Activated naive CD4-positive, alpha-beta T cell treated with anti-CD3 and anti-CD28 coated beads, Interleukin-2, amount 50 U/mL, for 24 hours (primary cell): ENCODE results near the gene NUDT4.
A peak's percentile ranks its signal among the peaks of the same experiment; 100 is the strongest.
"Not testable (repeated sequence)": the region's sequence is repeated elsewhere in the genome, so short reads cannot be mapped to it uniquely, and the experiment has no call there.

Source experiments
- H3K27ac Mint-ChIP-seq: one replicate; pipeline ENCODE4 v1.8.0; 2021; ENCODE audit warnings: mild to moderate bottlenecking, mixed read lengths
- H3K27me3 Mint-ChIP-seq: one replicate; pipeline ENCODE4 v1.8.0; 2021; ENCODE audit warnings: mixed read lengths
- H3K36me3 Mint-ChIP-seq: one replicate; pipeline ENCODE4 v1.8.0; 2021; ENCODE audit warnings: mixed read lengths
- H3K4me1 Mint-ChIP-seq: one replicate; pipeline ENCODE4 v1.8.0; 2021; ENCODE audit warnings: mixed read lengths
- H3K4me3 Mint-ChIP-seq: one replicate; pipeline ENCODE4 v1.8.0; 2021; ENCODE audit warnings: mild to moderate bottlenecking, mixed read lengths
- H3K9me3 Mint-ChIP-seq: one replicate; pipeline ENCODE4 v1.8.0; 2021; ENCODE audit warnings: mixed read lengths

Gene NUDT4

DNA sequence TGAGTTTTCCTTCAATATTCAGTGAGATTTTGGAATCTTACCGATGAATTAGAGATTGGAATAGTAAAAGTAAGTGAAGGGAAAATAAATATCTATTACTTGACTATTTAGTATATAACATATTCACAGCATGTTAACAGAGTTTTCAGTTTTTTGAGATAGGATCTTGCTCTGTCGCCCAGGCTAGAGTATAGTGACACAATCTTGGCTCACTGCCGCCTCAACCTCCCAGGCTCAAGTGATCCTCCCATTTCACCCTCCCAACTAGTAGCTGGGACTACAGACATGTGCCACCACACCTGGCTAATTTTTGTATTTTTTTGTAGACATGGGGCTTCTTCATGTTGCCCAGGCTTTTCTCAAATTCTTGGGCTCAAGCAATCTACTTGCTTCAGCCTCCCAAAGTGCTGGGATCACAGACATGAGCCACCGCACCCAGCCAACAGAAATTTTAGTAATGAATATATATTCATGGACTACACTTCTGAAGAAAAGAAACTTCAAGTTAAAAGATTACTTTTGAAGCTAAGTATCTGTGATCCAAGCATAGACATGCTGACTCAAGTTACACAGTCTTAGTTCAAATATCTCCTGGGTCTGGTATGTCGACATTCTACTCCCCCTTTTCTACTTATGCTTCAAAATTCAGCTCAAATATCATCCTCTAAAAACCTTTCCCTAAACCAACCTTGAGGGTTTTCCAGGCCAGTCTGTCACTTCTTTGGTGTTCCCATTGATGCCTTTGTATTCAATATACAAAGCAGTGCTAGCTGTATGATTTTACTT, 50.2 kb downstream of the NUDT4 start:
- H3K27me3 Mint-ChIP-seq: no peaks in the 10 kb centered on the region
- peak overlapping the region; percentile 62 for H3K4me3 Mint-ChIP-seq
- H3K27ac Mint-ChIP-seq: peak overlapping the region; percentile 88
- no peaks in the 10 kb centered on the region for H3K9me3 Mint-ChIP-seq
- H3K36me3 Mint-ChIP-seq: peaks cover 3% of the 10 kb centered on the region
- H3K4me1 Mint-ChIP-seq: peaks cover 93% of the 10 kb centered on the region

DNA sequence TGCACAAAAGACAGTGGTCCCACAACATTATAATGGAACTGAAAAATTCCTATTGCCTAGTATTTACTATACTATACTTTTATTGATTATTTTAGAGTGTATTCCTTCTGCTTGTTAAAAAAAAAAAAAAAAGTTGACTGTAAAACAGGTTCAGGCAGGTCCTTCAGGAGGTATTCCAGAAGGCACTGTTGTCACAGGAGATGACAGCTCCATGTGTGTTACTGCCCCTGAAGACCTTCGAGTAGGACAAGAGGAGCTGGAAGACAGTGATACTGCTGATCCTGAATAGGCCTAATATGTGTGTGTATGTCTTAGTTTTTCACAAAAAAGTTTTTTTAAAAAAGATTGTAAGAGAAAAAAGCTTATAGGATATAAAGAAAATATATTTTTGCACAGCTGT, 51.7 kb downstream of the NUDT4 start:
- no peaks in the 10 kb centered on the region for H3K27me3 Mint-ChIP-seq
- no peak overlapping the region for H3K27ac Mint-ChIP-seq
- peaks cover 3% of the 10 kb centered on the region for H3K36me3 Mint-ChIP-seq
- no peaks in the 10 kb centered on the region for H3K9me3 Mint-ChIP-seq
- no peak overlapping the region for H3K4me3 Mint-ChIP-seq
- peaks cover 94% of the 10 kb centered on the region for H3K4me1 Mint-ChIP-seq

DNA sequence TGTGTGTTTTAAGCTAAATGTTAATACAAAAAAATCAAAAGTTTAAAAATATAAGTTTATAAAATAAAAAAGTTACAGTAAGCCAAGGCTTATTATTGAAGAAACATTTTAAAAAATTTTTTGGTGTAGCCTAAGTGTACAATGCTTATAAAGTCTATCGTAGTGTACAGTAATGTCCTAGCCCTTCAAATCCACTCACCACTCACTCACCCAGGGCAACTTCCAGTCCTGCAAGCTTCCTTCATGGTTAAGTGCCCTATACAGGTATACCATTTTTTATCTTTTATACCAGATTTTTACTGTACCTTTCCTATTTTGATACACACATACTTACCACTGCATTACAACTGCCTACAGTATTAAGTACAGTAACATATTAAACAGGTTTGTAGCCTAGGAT, 52.1 kb downstream of the NUDT4 start:
- H3K27ac Mint-ChIP-seq: peak overlapping the region; percentile 82
- no peaks in the 10 kb centered on the region for H3K9me3 Mint-ChIP-seq
- H3K36me3 Mint-ChIP-seq: peaks cover 3% of the 10 kb centered on the region

DNA sequence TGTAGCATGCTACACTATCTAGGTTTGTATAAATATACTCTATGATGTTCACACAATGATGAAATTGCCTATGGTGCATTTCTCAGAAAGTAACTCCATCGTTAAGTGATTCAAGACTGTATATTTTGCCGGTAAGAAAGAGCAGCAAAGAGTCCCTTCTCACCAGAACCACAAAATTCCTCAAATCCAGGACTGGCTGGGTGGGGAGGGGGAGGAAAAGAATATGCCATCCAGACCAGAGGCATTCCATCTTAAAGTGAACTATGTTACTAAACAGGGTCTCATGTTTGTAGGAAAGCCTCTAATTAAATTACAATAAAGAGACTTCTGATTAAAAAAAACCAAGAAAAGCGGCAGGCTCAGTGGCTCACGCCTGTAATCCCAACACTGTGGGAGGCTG, 52.6 kb downstream of the NUDT4 start:
- peaks cover 93% of the 10 kb centered on the region for H3K4me1 Mint-ChIP-seq
- no peaks in the 10 kb centered on the region for H3K9me3 Mint-ChIP-seq
- no peaks in the 10 kb centered on the region for H3K27me3 Mint-ChIP-seq
- peak overlapping the region; percentile 0 for H3K4me3 Mint-ChIP-seq
- peak overlapping the region; percentile 82 for H3K27ac Mint-ChIP-seq
- peaks cover 3% of the 10 kb centered on the region for H3K36me3 Mint-ChIP-seq

More for the DNA sequence above, 52.1 kb downstream of the NUDT4 start:
- Mint-ChIP-seq H3K4me1 (peaks cover 93% of the 10 kb centered on the region), H3K27me3 (no peaks in the 10 kb centered on the region), H3K4me3 (peak overlapping the region; percentile 0)

DNA sequence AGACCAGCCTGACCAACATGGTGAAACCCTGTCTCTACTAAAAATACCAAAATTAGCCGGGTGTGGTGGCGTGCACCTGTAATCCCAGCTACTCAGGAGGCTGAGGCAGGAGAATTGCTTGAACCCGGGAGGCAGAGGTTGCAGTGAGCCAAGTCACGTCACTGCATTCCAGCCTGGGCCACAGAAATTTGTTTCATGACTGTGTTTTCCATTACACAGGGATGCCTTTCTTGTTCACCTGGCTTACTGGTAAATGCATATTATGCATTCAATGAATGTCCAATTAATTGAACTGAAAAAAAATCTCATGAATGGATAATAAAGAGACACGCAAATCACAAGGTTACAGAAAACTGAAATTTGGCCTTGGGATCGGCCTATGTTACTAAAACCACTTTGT, 54.3 kb downstream of the NUDT4 start:
- not testable (repeated sequence) for H3K36me3 Mint-ChIP-seq, H3K9me3 Mint-ChIP-seq, H3K27me3 Mint-ChIP-seq, H3K27ac Mint-ChIP-seq
- H3K4me1 Mint-ChIP-seq: peaks cover 93% of the 10 kb centered on the region
- H3K4me3 Mint-ChIP-seq: peak overlapping the region; percentile 36

DNA sequence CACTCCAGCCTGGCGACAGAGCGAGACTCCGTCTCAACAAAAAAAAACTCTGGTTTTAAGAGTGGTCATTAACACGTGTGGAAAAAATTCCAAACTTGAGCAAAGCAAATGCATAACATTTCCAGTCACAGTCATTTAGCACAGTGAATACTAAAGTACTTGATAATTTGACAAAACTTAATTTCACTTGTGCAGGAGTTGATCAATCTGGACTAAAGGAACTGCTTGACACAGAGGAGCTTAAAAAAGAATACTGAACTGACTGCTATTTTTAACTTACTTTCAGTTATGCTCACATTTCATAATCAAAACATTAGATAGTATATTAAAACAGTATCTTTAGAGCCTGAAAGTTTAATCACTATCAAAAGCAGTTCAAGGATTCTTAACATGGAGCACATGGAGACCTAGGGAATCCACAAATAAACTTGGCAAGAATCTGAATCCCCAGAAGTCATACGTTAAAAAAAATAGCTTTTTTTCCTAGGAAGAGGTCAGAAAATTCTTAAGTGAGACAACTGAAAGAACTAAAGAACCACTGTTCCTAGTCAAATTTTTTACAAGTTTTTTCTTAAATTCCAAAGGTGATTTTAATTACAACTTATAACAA, 56.6 kb downstream of the NUDT4 start:
- Mint-ChIP-seq H3K4me3 (peak overlapping the region; percentile 26), H3K4me1 (peaks cover 93% of the 10 kb centered on the region), H3K27ac (no peak overlapping the region), H3K27me3 (no peaks in the 10 kb centered on the region), H3K9me3 (no peaks in the 10 kb centered on the region), H3K36me3 (peaks cover 4% of the 10 kb centered on the region)

DNA sequence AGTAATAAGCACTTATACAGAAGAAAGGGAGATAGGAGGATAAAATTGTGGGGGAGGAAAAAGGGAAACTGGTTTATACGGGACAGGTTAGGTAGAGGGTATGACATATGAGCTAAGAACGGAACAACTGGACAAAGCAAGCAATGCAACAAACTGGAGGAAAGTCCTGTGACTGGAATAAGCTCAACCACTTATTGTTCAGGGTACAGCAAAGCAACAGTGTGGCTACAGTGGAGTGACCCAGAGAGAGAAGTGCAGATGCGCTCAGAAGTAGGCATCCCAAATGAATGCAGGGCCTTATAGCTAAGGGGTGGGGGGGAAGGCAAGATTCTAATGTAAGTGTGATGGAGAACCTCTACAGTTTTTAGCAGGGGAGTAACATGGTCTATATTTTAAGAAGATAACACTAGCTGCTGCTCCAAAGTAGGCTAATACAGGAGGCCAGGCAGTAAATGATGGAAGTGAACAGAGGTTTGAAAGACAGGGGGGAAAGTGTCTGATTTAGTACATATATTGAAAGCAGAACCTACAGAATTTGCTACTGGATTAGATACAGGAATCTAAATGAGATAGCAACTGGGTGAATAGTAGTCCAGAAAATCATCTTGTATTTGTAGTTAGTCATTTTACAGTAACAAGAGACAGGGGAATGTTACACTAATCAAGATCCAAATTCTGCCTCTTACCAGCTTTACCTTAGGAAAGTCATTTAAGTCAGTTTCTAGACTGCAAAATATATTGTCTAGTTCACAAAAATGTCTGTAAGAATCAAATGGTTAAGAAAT, 60.7 kb downstream of the NUDT4 start:
- H3K27ac Mint-ChIP-seq: peak overlapping the region; percentile 76
- H3K9me3 Mint-ChIP-seq: no peaks in the 10 kb centered on the region
- peaks cover 3% of the 10 kb centered on the region for H3K36me3 Mint-ChIP-seq
- peak overlapping the region; percentile 93 for H3K4me3 Mint-ChIP-seq
- no peaks in the 10 kb centered on the region for H3K27me3 Mint-ChIP-seq
- H3K4me1 Mint-ChIP-seq: peaks cover 82% of the 10 kb centered on the region

DNA sequence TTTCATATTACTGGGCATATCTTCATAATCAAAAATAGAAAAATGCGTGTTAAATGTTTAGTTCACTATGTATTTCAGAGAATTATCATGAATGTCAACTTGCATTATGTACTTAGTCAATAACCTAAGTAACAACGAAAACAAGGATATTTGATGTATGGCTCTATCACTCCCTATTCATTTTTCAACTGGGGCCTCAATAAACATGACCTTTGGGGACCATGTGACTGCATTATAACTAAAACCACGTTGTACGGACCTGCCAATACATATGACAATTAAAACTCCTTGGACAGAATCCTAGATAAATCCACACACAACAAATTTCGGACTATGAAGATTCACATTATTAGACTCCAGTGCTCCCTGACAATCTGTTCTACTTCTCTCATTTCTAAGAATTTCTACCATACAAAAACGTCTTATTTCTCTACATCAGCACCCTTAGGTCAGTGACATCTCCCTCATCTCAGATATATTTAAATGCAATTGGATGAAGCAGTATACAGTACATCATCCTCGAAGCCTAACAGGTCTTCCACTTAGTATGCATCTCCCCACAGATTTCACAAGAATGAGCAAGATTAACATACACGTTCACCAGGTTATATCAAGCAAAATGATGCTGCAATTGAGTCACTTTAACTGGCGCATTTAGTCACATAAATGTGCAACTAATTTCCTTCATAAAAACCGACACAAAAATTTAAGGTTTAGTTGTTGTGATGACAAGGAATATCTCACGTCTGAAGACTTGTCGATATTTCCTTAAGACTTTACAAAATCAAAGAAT, 62.5 kb downstream of the NUDT4 start:
- H3K4me1 Mint-ChIP-seq: peaks cover 65% of the 10 kb centered on the region
- H3K36me3 Mint-ChIP-seq: peaks cover 3% of the 10 kb centered on the region
- no peaks in the 10 kb centered on the region for H3K27me3 Mint-ChIP-seq
- peak overlapping the region; percentile 96 for H3K27ac Mint-ChIP-seq
- no peaks in the 10 kb centered on the region for H3K9me3 Mint-ChIP-seq
- H3K4me3 Mint-ChIP-seq: peak overlapping the region; percentile 93

DNA sequence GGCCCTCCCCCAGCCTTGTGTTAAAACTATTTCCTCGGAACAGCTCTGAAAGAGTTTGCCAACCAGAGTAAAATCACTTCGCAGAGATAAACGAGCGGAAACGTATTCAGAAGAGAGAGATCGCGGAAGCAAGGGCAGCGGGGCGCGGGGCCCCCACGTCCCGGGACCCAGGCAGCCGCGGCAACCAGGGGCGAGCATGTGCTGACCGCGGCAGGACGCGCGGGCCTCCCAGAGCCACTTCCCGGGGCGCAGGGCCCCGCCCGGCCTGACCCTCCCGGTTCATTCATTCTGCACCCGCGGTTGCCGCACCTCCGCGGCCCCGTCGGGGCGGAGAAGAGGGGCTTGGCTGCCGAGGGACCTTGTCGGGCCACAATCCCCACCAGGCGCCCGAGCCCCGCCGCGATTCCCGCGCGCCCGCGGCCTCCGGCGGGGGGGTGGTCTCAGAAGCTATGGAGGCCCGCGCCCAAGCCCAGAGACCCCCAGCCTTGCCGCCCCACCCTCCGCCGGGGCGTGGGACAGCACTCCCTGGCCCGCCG, 63.4 kb downstream of the NUDT4 start:
- H3K4me1 Mint-ChIP-seq: peaks cover 56% of the 10 kb centered on the region
- H3K27me3 Mint-ChIP-seq: no peaks in the 10 kb centered on the region
- H3K36me3 Mint-ChIP-seq: peaks cover 3% of the 10 kb centered on the region
- peak overlapping the region; percentile 96 for H3K27ac Mint-ChIP-seq
- H3K4me3 Mint-ChIP-seq: peak overlapping the region; percentile 93
- H3K9me3 Mint-ChIP-seq: no peaks in the 10 kb centered on the region

DNA sequence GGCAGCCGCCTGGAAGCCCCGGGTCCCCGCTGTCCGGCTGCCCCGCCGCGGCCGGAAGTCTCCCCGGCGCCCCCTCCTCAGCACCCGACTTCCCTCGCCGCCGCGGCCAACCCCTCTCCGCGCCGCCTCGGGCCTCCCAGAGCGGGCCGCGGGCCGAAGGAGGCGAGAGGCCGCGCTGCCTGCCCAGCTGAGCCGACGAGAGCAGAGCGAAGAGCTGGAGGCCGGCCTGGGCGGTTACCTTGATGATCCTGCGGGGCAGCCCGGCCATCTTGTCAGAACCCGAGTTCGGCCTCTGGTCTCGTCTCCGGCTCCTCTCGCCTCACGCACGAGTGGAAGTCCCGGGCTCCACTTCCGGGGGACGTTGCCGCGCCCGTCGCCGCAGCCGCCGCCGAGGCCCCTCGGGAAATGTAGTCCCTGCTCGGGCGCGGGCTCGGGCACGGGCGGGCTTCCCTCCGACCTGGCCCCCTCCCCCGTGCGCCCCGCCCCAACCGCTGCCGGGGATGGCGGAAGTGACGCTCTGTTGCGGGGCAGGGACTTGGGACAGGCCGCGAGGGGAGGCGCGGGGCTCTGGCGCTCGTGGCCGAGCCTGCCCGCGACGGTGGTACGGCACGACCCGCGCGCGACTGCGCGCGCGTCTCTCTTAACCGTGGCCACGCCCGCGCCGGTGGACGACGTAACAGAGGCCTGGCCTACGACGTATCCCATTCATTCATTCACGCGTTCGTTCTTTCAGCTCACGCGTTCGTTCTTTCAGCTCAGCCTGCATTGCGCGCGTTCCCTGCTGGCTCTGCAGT, 64.1 kb downstream of the NUDT4 start, which contains the start of gene UBE2N:
Gene UBE2N, minus strand, starts transcription at position 331 of the 794 bp plus-strand sequence. Its CDS starts 63 bp downstream, at position 268.
- Mint-ChIP-seq H3K27ac (peak within 1 kb of the TSS; percentile 98), H3K4me1 (peaks cover 50% of the 10 kb centered on the region), H3K9me3 (no peaks in the 10 kb centered on the region), H3K27me3 (no peaks in the 10 kb centered on the region), H3K4me3 (peak within 1 kb of the TSS; percentile 95), H3K36me3 (peaks cover 3% of the 10 kb centered on the region)

DNA sequence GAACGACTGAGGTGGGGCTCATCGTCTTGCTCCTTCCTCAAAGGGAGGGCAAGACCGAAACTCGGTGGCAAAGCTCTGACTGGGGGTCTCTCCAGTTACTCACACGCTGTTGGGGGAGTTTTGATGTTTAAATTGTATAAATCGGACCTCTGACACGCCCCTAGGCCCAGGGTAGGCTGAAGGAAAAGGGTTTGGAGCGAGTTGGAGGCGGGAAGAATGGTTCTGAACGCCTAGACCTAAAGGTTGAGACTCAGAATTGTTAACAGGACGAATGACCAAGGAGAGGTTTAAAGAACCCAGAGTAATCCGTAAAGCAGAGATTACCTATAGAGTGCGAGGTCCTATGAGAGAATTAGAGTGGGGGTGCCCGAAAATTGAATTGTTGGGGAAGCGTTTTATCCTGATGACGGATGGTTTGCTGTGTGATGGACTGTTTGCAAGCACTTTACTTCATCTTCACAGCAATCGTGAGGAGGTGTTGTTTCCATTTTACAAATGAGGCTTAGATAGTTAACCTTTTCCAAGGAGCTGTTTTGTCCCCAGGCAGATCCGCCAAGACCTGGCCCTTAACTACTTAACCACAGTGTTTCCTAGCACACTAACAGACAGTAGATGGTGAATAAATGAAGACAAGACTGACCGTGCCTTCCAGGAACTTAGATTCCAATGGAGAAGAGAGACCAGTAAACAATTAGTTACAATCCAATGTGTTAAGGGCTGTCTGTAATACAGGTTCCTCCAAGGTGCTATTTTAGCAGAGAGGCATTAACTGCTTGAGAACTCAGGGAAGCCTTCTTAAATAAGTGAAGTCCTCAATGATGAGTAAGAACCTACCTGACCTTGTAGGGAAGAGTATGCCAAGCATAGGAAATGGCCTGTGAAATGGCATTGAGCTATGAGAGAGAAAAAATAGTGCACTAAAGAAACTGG, 65.0 kb downstream of the NUDT4 start:
- H3K9me3 Mint-ChIP-seq: no peaks in the 10 kb centered on the region
- H3K4me3 Mint-ChIP-seq: peak overlapping the region; percentile 95
- peak overlapping the region; percentile 98 for H3K27ac Mint-ChIP-seq
- H3K4me1 Mint-ChIP-seq: peaks cover 48% of the 10 kb centered on the region
- peaks cover 2% of the 10 kb centered on the region for H3K36me3 Mint-ChIP-seq
- no peaks in the 10 kb centered on the region for H3K27me3 Mint-ChIP-seq

DNA sequence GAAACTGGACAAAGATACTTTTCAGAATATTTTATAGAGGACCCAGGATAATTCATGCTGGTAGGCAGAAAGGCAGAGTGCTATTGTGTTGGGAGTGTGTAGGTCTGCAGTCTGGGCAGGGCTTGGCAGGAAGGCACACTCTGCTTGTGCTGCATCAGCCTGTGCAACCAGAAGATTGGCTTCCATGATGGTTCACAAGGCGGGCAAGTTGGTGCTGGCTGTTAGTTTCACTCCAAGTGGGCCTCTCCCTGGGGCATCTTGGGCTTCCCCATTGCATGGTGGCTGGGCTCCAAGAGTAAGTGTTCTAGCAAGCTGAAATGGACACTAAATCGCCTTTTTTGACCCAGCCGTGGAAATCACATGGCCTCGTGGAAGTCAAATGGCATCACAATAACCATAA, 65.9 kb downstream of the NUDT4 start:
- H3K27me3 Mint-ChIP-seq: no peaks in the 10 kb centered on the region
- no peak overlapping the region for H3K27ac Mint-ChIP-seq
- H3K4me1 Mint-ChIP-seq: peaks cover 47% of the 10 kb centered on the region
- peaks cover 2% of the 10 kb centered on the region for H3K36me3 Mint-ChIP-seq
- H3K4me3 Mint-ChIP-seq: no peak overlapping the region
- no peaks in the 10 kb centered on the region for H3K9me3 Mint-ChIP-seq

DNA sequence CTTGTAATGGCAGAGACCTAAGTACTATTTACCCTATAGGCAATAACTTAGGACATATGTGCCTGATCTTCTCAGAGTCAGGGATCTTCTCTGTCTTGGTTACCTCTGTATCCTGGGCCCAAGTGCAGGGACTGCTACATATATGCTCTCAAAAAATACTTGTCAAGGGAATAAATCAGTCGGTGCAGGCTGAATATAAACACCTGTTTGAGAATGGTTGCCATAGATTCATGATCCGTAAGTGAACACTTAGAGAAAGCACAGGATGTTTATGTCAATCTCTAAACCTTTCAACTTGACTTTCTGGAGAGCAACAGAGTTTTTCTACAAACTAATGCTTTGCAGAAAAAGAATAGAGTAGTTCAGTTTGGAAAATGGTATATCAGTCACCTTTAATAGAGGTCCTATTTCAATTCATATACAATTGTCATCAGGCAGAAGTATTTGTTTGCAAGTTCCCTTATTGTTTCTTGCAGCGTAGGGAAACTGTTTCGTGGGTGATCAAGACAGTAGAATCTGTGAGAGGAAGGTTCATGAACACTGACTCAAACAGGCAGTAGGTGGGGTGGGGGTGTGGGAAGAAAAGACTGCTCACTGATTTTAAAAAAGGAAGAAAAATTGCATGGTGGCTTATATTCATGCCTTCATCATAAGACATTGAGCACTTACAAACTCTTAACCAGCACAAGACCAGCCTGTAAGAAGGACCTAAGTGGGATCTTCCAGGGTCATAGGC, 70.0 kb downstream of the NUDT4 start:
- Mint-ChIP-seq H3K27me3 (no peaks in the 10 kb centered on the region), H3K9me3 (no peaks in the 10 kb centered on the region), H3K27ac (peak overlapping the region; percentile 85), H3K4me3 (peak overlapping the region; percentile 48), H3K36me3 (no peaks in the 10 kb centered on the region), H3K4me1 (peaks cover 30% of the 10 kb centered on the region)
